Measurements from ENCODE around the gene TRAPPC4. TPM values are rescaled to one million over a fixed set of nuclear protein-coding genes. Genes with fewer than 3 reads are reported as not detected.
"Not testable (repeated sequence)": the region's sequence is repeated elsewhere in the genome, so short reads cannot be mapped to it uniquely, and the experiment has no call there.

TRAPPC4 gene
- polyA plus RNA-seq, 1 of the 3 experiments (the other 2 are of a cell fraction) = 368 TPM

GRCh38 chr11:119059128-119059527 lies 40.6 kb downstream of the TRAPPC4 start:
- H4K20me1 ChIP-seq (ENCODE audit: insufficient read depth); H3K9me3 ChIP-seq; H2AFZ ChIP-seq (ENCODE audit: low read depth); H3K27ac ChIP-seq (ENCODE audit: low read depth in 2 of 2, low read length in 1 of 2); POLR2A ChIA-PET; H3K4me3 ChIP-seq (ENCODE audit: low read depth in 2 of 2, low read length in 1 of 2); H3K27me3 ChIP-seq (ENCODE audit: insufficient read depth); DNase-seq; H3K9ac ChIP-seq; H3K4me2 ChIP-seq; H3K9me2 ChIP-seq; CTCF ChIA-PET: not testable (repeated sequence)
- peaks cover 11 to 17% of the 10 kb centered on the region in 2 experiments for H3K36me3 ChIP-seq (replicated peaks in 1 of 2; ENCODE audit: control insufficient read depth in 1 of 2, insufficient read depth in 2 of 2, low read length in 1 of 2)
- WGBS (ENCODE audit: low lambda C conversion rate) = 86% methylated on average over 2 of the region's 35 CpGs
- H3F3A ChIP-seq (replicated peaks; ENCODE audit: insufficient read depth) = peaks cover 11% of the 10 kb centered on the region
- H3K4me1 ChIP-seq (ENCODE audit: control insufficient read depth in 1 of 2, insufficient read depth in 2 of 2, low read depth in 1 of 2, low read length in 1 of 2) = peaks cover 12 to 21% of the 10 kb centered on the region in 2 experiments; a peak in 2 of 4 replicates
- H3K79me2 ChIP-seq (ENCODE audit: insufficient read depth) = peaks cover 32% of the 10 kb centered on the region

- TF ChIP-seq TAF1 (IDR thresholded peaks at IDR 0.05; ENCODE audit: borderline replicate concordance, low read depth, low read length) (no peak), CTCF (IDR thresholded peaks at IDR 0.05) (no peak), GABPA (IDR thresholded peaks at IDR 0.05; ENCODE audit: low read depth) (no peak), ELF1 (IDR thresholded peaks at IDR 0.05) (no peak), PBX3 (IDR thresholded peaks at IDR 0.05) (no peak), CHD2 (IDR thresholded peaks at IDR 0.05; ENCODE audit: low read length, partially characterized antibody) (no peak), POLR2AphosphoS5 (IDR thresholded peaks at IDR 0.05; ENCODE audit: low read depth, low read length) (no peak), RAD21 (IDR thresholded peaks at IDR 0.05; ENCODE audit: low read length) (no peak), SMC3 (IDR thresholded peaks at IDR 0.05; ENCODE audit: low read depth, low read length) (no peak), FOXJ3 (CRISPR knock-in tag; IDR thresholded peaks at IDR 0.05) (no peak), TEAD4 (IDR thresholded peaks at IDR 0.05; ENCODE audit: borderline replicate concordance, insufficient read depth) (no peak), EZH2phosphoT487 (IDR thresholded peaks at IDR 0.05; ENCODE audit: borderline replicate concordance, low read depth) (no peak), EP300 (IDR thresholded peaks at IDR 0.05; ENCODE audit: borderline replicate concordance in 1 of 2, low read depth in 1 of 2, low read length in 1 of 2) (no peak), RFX5 (IDR thresholded peaks at IDR 0.05; ENCODE audit: low read length) (no peak), TCF12 (IDR thresholded peaks at IDR 0.05) (no peak), USF1 (IDR thresholded peaks at IDR 0.05; ENCODE audit: borderline replicate concordance, low read depth) (no peak), YY1 (IDR thresholded peaks at IDR 0.05; ENCODE audit: low read depth) (no peak), ZBTB33 (IDR thresholded peaks at IDR 0.05; ENCODE audit: borderline replicate concordance, low read depth) (no peak)
- peaks cover 4 to 6% of the 10 kb centered on the region in 2 experiments; a peak in 2 of 4 replicates for H3K4me1 ChIP-seq (ENCODE audit: control insufficient read depth in 1 of 2, insufficient read depth in 2 of 2, low read depth in 1 of 2, low read length in 1 of 2)
- no peak overlapping the region for H2AFZ ChIP-seq (ENCODE audit: low read depth)
- no peaks in the 10 kb centered on the region for H4K20me1 ChIP-seq (ENCODE audit: insufficient read depth)
- ChIA-PET CTCF (interaction anchor here (1.4 to 1.6 kb wide), 2 partner anchors 41 to 145 kb away, joined by 3 to 4 read pairs; partner anchors contain the start of gene CBL), POLR2A (interaction anchor here (0.6 kb wide), 1 partner anchor 81 kb away, joined by 3 read pairs; no protein-coding TSS in a partner anchor)
- H3K79me2 ChIP-seq (ENCODE audit: insufficient read depth) = peaks cover 19% of the 10 kb centered on the region
- H3K4me3 ChIP-seq (ENCODE audit: low read depth in 2 of 2, low read length in 1 of 2) = no peak overlapping the region
- no peak overlapping the region for H3K27ac ChIP-seq (ENCODE audit: low read depth in 2 of 2, low read length in 1 of 2)
- 84% methylated on average over 3 of the region's 3 CpGs for WGBS (ENCODE audit: low lambda C conversion rate)
- no peaks in the 10 kb centered on the region for H3K27me3 ChIP-seq (ENCODE audit: insufficient read depth)
- peaks cover 0 to 4% of the 10 kb centered on the region in 2 experiments for H3K36me3 ChIP-seq (replicated peaks in 1 of 2; ENCODE audit: control insufficient read depth in 1 of 2, insufficient read depth in 2 of 2, low read length in 1 of 2)
- no peak overlapping the region for H3K4me2 ChIP-seq
- H3K9me3 ChIP-seq = no peaks in the 10 kb centered on the region
- no peaks in the 10 kb centered on the region for H3K9me2 ChIP-seq
- H3F3A ChIP-seq (replicated peaks; ENCODE audit: insufficient read depth) = peaks cover 19% of the 10 kb centered on the region
- no peak overlapping the region for H3K9ac ChIP-seq
- no peak for DNase-seq
Measured at GRCh38 chr11:119061256-119061655, 42.7 kb downstream of the TRAPPC4 start.

Measured in SK-N-SH (cell line).